NB4 (cell line): ENCODE data around the gene LIN28A.
"Not testable (repeated sequence)": the region's sequence is repeated elsewhere in the genome, so short reads cannot be mapped to it uniquely, and the experiment has no call there.

ENCODE experiments used
- DNase-seq: peaks from one replicate; pipeline ENCODE4 v3.0.0; 2010; ENCODE audit warnings: low read depth
- H3K4me3 ChIP-seq: one replicate; pipeline ENCODE4 v1.5.1; 2011; ENCODE audit warnings: mild to moderate bottlenecking, low read depth, low read length, moderate library complexity
- MYC ChIP-seq: IDR thresholded peaks from 2 replicates; pipeline ENCODE4 v1.6.1; 2011; ENCODE audit warnings: low read depth, low read length
- POLR2A ChIP-seq: IDR thresholded peaks from 2 replicates; pipeline ENCODE4 v1.6.1; 2011; ENCODE audit warnings: mild to moderate bottlenecking; ENCODE audit not compliant: insufficient read length; ENCODE audit errors: extremely low read depth
- TF ChIP-seq, protein P1 (sequence below): IDR thresholded peaks from one replicate; pipeline ENCODE4 v1.5.1; 2012; ENCODE audit warnings: low read depth, low read length
- TF ChIP-seq, protein P2 (sequence below): IDR thresholded peaks from 2 replicates; pipeline ENCODE4 v1.6.1; 2011; ENCODE audit warnings: low read depth, low read length

The LIN28A gene

GRCh38 chr1:26384076-26384475, 26.5 kb upstream of the LIN28A start:
- TF ChIP-seq, protein P1, sequence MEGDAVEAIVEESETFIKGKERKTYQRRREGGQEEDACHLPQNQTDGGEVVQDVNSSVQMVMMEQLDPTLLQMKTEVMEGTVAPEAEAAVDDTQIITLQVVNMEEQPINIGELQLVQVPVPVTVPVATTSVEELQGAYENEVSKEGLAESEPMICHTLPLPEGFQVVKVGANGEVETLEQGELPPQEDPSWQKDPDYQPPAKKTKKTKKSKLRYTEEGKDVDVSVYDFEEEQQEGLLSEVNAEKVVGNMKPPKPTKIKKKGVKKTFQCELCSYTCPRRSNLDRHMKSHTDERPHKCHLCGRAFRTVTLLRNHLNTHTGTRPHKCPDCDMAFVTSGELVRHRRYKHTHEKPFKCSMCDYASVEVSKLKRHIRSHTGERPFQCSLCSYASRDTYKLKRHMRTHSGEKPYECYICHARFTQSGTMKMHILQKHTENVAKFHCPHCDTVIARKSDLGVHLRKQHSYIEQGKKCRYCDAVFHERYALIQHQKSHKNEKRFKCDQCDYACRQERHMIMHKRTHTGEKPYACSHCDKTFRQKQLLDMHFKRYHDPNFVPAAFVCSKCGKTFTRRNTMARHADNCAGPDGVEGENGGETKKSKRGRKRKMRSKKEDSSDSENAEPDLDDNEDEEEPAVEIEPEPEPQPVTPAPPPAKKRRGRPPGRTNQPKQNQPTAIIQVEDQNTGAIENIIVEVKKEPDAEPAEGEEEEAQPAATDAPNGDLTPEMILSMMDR = no peak
- TF ChIP-seq POLR2A = no peak
- no peak for TF ChIP-seq MYC
- TF ChIP-seq, protein P2, sequence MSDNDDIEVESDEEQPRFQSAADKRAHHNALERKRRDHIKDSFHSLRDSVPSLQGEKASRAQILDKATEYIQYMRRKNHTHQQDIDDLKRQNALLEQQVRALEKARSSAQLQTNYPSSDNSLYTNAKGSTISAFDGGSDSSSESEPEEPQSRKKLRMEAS = no peak
- DNase-seq = no peak
- H3K4me3 ChIP-seq = no peak overlapping the region

GRCh38 chr1:26385063-26385462, 25.6 kb upstream of the LIN28A start:
- DNase-seq, H3K4me3 ChIP-seq: not testable (repeated sequence)

DNA sequence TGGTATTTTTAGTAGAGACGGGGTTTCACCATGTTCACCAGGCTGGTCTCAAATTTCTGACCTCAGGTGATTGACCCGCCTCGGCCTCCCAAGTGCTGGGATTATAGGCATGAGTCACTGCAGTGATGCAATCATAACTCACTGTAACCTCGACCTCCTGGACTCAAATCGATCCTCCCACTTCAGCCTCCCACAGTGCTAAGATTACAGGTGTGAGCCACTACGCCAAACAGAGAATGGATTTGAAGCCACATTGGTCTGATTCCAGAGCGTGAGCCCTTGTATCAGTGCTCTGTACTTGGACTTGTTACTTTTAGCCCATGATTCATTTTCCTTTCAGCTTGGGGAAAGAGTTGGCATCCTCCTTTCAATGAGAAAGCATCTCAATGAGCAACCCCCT, 23.2 kb upstream of the LIN28A start:
- DNase-seq = peak; percentile 65
- no peak overlapping the region for H3K4me3 ChIP-seq
- TF ChIP-seq, protein P1 = no peak
- TF ChIP-seq, protein P2 = no peak
- TF ChIP-seq POLR2A (no peak), MYC (no peak)

DNA sequence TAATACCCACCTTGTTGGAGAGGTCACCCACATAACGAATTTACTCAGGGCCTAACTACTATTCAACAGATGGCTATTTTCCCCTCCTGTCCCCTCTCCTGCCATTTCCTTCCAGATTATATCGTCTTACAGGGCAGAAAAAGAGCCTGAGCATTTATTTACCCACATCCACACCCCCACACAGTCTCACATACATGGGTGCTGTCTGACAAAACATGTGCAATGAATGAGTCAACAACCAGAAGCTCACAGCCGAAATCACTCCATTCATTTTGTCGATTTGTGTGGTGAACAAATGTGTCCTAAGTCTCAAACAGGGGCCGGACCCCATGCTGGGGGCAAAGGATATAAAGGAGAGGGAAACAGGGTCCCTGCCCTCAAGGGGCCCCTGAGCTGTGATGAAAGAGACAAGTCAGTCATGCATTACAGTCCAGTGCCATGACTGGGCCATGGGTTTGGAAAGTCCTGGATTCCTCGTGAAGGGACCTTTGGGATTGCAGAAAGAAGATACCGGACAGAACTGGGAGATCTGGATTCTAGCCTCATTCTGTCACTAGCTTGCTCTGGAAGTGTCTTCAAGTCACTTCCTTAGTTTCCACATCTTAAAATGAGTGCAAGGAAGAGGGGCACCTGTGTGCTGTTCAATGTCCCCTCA, 21.7 kb upstream of the LIN28A start:
- TF ChIP-seq, protein P2 = no peak
- TF ChIP-seq MYC (no peak), POLR2A (no peak)
- TF ChIP-seq, protein P1 = no peak
- DNase-seq = no peak
- no peak overlapping the region for H3K4me3 ChIP-seq

GRCh38 chr1:26389604-26390247, 20.9 kb upstream of the LIN28A start:
- TF ChIP-seq, protein P2 = no peak
- TF ChIP-seq, protein P1 = no peak
- TF ChIP-seq POLR2A = no peak
- TF ChIP-seq MYC = no peak
- DNase-seq = no peak
- no peak overlapping the region for H3K4me3 ChIP-seq

- TF ChIP-seq POLR2A (no peak), MYC (no peak)
- TF ChIP-seq, protein P2 = 0 out of 2 replicates have a peak, but pooled peaks have one; percentile 4
- TF ChIP-seq, protein P1 = peak; percentile 88
- DNase-seq = peak; percentile 74
- H3K4me3 ChIP-seq = no peak overlapping the region
Observed at GRCh38 chr1:26391450-26391849, 19.2 kb upstream of the LIN28A start.
